Mucosa of descending colon (tissue), 3 donors: ENCODE data around the gene MAMLD1. TPM values are rescaled to one million over a fixed set of nuclear protein-coding genes. Genes with fewer than 3 reads are reported as not detected.
A peak's percentile ranks its signal among the peaks of the same experiment; 100 is the strongest.

Experiments used
- ATAC-seq: fragments of 200-7000 bp; cut with Tn5 transposase; one replicate; pipeline ENCODE4 v1.9.1; 2020; ENCODE audit warnings: mild to moderate bottlenecking, moderate library complexity
- DNase-seq, 3 donors: peaks; one replicate each; pipeline ENCODE4 v3.0.0-alpha.2; 2020
- H3K36me3 ChIP-seq: fragments of 200-600 bp; one replicate; pipeline ENCODE4 v1.8.0; 2021; ENCODE audit warnings: low read depth, mild to moderate bottlenecking
- H3K4me1 ChIP-seq: fragments of 200-600 bp; one replicate; pipeline ENCODE4 v1.8.0; 2021; ENCODE audit warnings: low read depth, mild to moderate bottlenecking
- H3K4me3 ChIP-seq: fragments of 200-600 bp; one replicate; pipeline ENCODE4 v1.8.0; 2021; ENCODE audit warnings: mild to moderate bottlenecking
- H3K9me3 ChIP-seq: fragments of 200-600 bp; one replicate; pipeline ENCODE4 v1.8.0; 2021; ENCODE audit warnings: mild to moderate bottlenecking
- intact Hi-C, 2 donors: fragments of 100-400 bp; cut with DNase I in 1 of 2; cut with micrococcal nuclease in 1 of 2; formaldehyde crosslinking; loops; one replicate each; pipeline versions ENCODE4 v1.11.0 to v1.11.1; 2022; cut with DNase I, micrococcal nuclease
- total RNA-seq, 3 donors: library from RNA; stranded (reverse); fragmentation: NEBNext Ultra II Directional in 2 of 3; extraction: Animal tissue kit (Norgen Biotek cat#: 25700) in 2 of 3; gene quantifications; one replicate each; pipeline versions ENCODE4 v1.2.1 to v1.2.4, GENCODE V29; 2021 to 2023
- TF ChIP-seq, protein P1 (sequence below): fragments of 200-600 bp; IDR thresholded peaks from one replicate; pipeline ENCODE4 v1.8.0; 2022; ENCODE audit warnings: antibody characterized with exemption, mild to moderate bottlenecking
- donor health status: DM: no; HTN: no; CAD: no; lungs with moderate emphysema.
- donor health status: DM: no; HTN: no; CAD: no.
- donor health status: DM: no; HTN: yes; CAD: no.

MAMLD1 gene
- total RNA-seq, 3 donors from 2014 or later = 0.69 to 4.5 (median 1.0) TPM

DNA sequence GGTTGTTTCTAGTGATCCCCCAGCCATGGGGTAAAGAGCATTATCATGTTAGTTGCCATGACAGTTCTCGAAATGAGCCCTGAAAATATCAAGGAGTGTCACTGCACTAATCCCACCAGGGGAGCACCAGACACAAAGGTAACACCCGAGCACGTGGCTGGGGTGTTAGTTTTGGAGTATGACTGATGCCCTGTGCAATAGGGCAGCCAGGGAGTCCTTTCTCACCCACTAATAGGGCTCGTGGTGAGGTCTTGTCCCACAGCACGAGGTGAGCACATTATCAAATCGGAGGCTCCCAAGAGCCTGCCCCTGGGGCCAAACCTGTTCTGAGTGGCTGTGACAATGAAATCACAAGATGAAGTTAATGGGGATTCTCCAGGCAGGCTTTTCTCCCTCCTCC lies 9.6 kb downstream of the MAMLD1 start:
- no peak for ATAC-seq
- TF ChIP-seq, protein P1, sequence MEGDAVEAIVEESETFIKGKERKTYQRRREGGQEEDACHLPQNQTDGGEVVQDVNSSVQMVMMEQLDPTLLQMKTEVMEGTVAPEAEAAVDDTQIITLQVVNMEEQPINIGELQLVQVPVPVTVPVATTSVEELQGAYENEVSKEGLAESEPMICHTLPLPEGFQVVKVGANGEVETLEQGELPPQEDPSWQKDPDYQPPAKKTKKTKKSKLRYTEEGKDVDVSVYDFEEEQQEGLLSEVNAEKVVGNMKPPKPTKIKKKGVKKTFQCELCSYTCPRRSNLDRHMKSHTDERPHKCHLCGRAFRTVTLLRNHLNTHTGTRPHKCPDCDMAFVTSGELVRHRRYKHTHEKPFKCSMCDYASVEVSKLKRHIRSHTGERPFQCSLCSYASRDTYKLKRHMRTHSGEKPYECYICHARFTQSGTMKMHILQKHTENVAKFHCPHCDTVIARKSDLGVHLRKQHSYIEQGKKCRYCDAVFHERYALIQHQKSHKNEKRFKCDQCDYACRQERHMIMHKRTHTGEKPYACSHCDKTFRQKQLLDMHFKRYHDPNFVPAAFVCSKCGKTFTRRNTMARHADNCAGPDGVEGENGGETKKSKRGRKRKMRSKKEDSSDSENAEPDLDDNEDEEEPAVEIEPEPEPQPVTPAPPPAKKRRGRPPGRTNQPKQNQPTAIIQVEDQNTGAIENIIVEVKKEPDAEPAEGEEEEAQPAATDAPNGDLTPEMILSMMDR = no peak
- no peaks in the 10 kb centered on the region for H3K4me1 ChIP-seq
- no peak for DNase-seq
- intact Hi-C loops = no loop called here
- H3K4me3 ChIP-seq = no peak overlapping the region
- no peaks in the 10 kb centered on the region for H3K9me3 ChIP-seq
- H3K36me3 ChIP-seq = no peaks in the 10 kb centered on the region

DNA sequence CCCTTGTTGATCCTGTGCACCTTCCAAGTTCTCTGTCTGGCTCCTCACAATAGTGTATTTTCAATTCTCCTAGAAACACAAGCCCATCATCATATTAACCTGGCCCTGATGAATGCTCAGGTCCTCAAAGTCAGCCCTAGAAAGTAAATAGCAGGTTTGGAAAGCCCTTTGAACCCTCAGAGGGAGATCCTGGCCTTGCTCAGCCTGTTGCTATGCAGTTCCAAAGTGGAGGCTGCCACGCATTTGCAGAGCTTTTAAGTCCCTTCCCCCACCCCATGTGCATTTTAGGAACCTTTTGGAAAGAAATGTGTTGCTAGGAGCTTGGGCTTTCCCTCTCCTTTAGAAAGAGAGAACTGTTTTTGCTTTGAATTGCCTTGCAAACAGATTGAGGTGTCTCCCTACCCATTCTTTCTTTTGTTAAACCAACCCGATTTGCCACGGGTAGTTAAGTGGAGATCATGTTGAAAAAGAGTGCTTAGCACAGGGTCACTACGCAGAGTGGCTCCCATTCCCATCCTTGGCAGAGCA lies 12.2 kb downstream of the MAMLD1 start:
- Histone ChIP-seq H3K9me3 (no peaks in the 10 kb centered on the region), H3K4me1 (no peaks in the 10 kb centered on the region), H3K36me3 (no peaks in the 10 kb centered on the region), H3K4me3 (no peak overlapping the region)
- TF ChIP-seq, protein P1 = no peak
- ATAC-seq (no peak), DNase-seq (no peak)
- intact Hi-C loops = no loop called here

DNA sequence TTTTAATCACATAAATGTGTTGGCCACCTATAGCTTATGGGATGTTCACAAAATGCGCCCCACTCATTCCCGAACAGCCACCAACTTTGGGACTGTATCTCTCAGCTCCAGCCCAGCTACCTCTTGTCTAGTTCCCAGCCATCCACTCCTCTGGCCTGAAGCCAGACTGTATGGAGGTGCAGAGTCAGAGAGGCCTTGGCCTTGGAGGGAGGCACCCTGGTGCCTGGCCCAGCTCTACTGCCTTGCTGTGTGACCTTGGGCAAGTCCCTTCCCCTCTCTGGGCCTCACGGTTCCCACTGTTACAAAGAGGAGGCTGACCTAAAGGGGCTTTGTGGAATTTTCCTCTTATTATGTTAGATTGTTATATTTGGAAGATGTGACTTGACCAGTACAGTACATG lies 13.9 kb downstream of the MAMLD1 start:
- no peaks in the 10 kb centered on the region for H3K36me3 ChIP-seq
- intact Hi-C loops = no loop called here
- no peak overlapping the region for H3K4me3 ChIP-seq
- TF ChIP-seq, protein P1 = no peak
- H3K9me3 ChIP-seq = no peaks in the 10 kb centered on the region
- DNase-seq (no peak), ATAC-seq (no peak)
- H3K4me1 ChIP-seq = no peaks in the 10 kb centered on the region

DNA sequence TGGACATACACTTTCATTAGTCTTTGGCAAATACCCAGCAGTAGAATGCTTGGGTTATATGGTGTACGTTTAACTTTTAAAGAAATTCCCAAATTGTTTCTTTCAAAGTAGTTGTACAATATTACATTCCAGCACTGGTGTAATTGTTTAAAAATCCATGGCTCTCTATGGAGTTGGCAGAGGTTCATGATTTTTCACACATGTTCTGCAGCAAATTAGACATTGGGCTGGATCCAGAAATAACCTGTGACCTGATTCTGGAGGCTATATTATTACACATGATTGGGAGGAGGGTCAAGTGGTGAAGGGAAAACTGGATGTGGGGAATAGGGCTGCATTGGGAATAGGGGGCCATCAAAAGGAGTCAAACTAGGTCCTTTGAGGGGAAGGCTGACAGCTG lies 41.9 kb downstream of the MAMLD1 start:
- ATAC-seq (no peak), DNase-seq (no peak)
- Histone ChIP-seq H3K4me3 (no peak overlapping the region), H3K9me3 (no peaks in the 10 kb centered on the region), H3K36me3 (no peaks in the 10 kb centered on the region), H3K4me1 (no peaks in the 10 kb centered on the region)
- intact Hi-C loops = no loop called here
- TF ChIP-seq, protein P1 = no peak

DNA sequence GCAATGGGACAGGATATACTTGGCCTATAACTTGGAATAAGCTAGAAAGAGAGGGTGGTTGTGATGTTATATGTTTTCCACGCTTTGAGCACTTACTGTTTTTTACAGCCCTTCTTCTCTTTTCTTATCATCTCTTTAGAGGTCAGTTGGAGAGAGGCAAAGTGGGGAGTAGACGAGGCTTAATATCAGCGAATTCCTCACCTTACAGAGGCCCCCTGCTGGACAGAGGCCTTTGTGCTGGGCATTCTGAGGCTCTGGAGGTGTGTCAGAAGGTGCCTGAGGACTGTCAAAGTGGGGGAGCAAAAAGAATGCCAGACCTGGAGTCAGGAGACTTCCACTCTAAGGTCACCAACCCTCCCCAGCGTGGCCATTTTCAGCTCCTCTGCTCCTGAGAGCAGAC lies 42.5 kb downstream of the MAMLD1 start:
- Histone ChIP-seq H3K4me1 (no peaks in the 10 kb centered on the region), H3K4me3 (no peak overlapping the region), H3K9me3 (no peaks in the 10 kb centered on the region), H3K36me3 (no peaks in the 10 kb centered on the region)
- ATAC-seq (no peak), DNase-seq (peak in 1 of 3 donors; percentile 5)
- TF ChIP-seq, protein P1 = no peak
- intact Hi-C loops = no loop called here

DNA sequence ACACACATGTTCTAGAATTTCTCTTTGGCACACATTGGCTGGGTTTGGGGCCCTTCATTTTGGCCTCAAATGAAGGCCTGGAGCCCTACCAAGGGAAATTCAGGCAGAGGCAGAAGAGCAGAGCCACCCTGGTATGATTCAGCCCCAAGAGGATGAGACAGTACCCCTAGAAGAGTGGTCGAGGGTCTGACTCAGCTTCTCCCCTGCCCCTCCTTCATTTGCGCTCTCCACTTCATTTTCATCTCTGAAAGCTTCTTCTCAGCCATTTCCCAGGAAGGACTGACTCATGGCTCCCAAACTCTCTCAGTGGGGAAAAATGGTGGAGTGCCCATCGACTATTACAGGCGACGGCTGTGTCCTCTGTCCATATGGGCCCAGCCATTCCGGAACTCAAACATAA lies 43.5 kb downstream of the MAMLD1 start:
- Histone ChIP-seq H3K9me3 (no peaks in the 10 kb centered on the region), H3K4me3 (no peak overlapping the region), H3K4me1 (no peaks in the 10 kb centered on the region), H3K36me3 (no peaks in the 10 kb centered on the region)
- DNase-seq (no peak), ATAC-seq (no peak)
- TF ChIP-seq, protein P1 = no peak
- intact Hi-C loops = no loop called here
